ENCODE results near the gene PIGQ. TPM values are rescaled to one million over a fixed set of nuclear protein-coding genes. Genes with fewer than 3 reads are reported as not detected.

PIGQ gene
- total and polyA plus RNA-seq, 9 donors, result 4.3 to 47.7 (median 39.5) TPM

- WGBS, 3 donors, result 92 to 94% (median 92%) methylated on average over 17 of the region's 17 CpGs
- no peak for DNase-seq
- Histone ChIP-seq H3K9me3 (no peaks in the 10 kb centered on the region), H3K27me3 (no peaks in the 10 kb centered on the region), H3K4me3 (no peak overlapping the region), H3K36me3 (no peaks in the 10 kb centered on the region), H3K27ac (no peak overlapping the region), H3K4me1 (ENCODE audit: insufficient read depth) (peaks cover 7% of the 10 kb centered on the region)
- TF ChIP-seq EP300 (IDR thresholded peaks at IDR 0.05) (no peak), POLR2A (IDR thresholded peaks at IDR 0.05) (no peak)
- intact Hi-C loops (cut with DNase I), result no loop called here
Observed at GRCh38 chr16:536746-537145, 33.0 kb upstream of the PIGQ start.

DNA sequence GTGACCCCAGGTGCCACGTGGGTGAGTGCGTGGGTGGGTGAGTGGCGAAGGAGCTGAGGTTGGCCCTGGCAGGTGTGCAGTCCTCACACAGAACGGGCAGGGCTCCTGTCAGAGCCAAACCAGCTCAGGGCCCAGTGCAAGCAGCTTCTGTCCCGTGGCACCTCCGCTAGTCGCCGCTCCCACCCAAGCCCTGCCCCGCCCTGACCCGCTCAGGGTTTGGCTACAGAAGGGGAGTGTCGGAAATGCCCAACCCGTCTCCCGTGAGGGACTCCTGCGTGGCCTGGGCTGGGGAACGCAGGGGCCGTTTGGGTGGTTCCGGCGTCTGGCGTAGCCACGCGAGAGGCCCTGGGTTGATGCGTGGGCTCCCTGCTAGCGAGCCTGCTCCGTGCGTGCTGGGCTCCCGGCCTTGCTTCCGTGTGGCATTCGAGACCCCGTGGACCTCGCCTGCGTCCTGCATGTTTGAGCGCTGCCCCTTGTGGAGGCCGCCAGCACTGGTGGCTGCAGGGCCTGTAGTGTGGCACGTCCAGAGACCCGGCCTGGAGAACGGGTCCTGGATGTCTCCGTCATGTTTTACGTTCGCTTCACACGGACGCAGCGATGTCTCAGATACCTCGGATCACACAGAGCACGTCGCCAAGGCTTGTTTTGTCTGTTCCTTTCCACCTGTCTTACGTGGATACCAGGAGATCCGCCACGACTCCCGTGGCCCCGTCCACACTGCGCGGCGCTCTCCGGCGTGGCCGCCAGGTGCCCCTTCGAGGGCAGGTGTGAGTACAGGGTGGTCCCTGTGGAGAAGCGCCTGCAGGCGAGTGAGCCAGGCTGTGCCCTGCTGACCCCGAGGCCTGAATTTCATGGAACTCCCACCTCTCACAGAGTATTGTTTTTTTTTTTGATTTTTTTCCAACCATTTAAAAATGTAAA, 32.1 kb upstream of the PIGQ start:
- no peak overlapping the region for H3K27ac ChIP-seq

GRCh38 chr16:539901-540530, 29.8 kb upstream of the PIGQ start:
- no peaks in the 10 kb centered on the region for H3K4me1 ChIP-seq (ENCODE audit: insufficient read depth)
- H3K9me3 ChIP-seq, result no peaks in the 10 kb centered on the region
- no peak for DNase-seq
- intact Hi-C loops (cut with DNase I), result loop anchor here in 2 of 4 donors (10.0 kb wide), 1 partner anchor 125 kb away; the partner anchor contains the start of gene RHOT2 (in 2 of the 2)
- H3K27me3 ChIP-seq, result no peaks in the 10 kb centered on the region
- H3K4me3 ChIP-seq, result no peak overlapping the region
- TF ChIP-seq, protein P1, sequence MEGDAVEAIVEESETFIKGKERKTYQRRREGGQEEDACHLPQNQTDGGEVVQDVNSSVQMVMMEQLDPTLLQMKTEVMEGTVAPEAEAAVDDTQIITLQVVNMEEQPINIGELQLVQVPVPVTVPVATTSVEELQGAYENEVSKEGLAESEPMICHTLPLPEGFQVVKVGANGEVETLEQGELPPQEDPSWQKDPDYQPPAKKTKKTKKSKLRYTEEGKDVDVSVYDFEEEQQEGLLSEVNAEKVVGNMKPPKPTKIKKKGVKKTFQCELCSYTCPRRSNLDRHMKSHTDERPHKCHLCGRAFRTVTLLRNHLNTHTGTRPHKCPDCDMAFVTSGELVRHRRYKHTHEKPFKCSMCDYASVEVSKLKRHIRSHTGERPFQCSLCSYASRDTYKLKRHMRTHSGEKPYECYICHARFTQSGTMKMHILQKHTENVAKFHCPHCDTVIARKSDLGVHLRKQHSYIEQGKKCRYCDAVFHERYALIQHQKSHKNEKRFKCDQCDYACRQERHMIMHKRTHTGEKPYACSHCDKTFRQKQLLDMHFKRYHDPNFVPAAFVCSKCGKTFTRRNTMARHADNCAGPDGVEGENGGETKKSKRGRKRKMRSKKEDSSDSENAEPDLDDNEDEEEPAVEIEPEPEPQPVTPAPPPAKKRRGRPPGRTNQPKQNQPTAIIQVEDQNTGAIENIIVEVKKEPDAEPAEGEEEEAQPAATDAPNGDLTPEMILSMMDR (IDR thresholded peaks at IDR 0.05), result no peak
- TF ChIP-seq EP300 (IDR thresholded peaks at IDR 0.05) (no peak), POLR2A (IDR thresholded peaks at IDR 0.05) (no peak)
- no peaks in the 10 kb centered on the region for H3K36me3 ChIP-seq
- H3K27ac ChIP-seq, result no peak overlapping the region
- 81 to 85% (median 83%) methylated on average over 30 to 34 of the region's 34 CpGs for WGBS, 3 donors

More for the DNA sequence above, 32.1 kb upstream of the PIGQ start:
- Histone ChIP-seq H3K27me3 (no peaks in the 10 kb centered on the region), H3K4me1 (ENCODE audit: insufficient read depth) (peaks cover 7% of the 10 kb centered on the region), H3K4me3 (no peak overlapping the region), H3K9me3 (no peaks in the 10 kb centered on the region), H3K36me3 (no peaks in the 10 kb centered on the region)
- no peak for DNase-seq
- intact Hi-C loops (cut with DNase I), result no loop called here
- no peak for TF ChIP-seq POLR2A (IDR thresholded peaks at IDR 0.05)
- 92 to 94% (median 92%) methylated on average over 57 to 60 of the region's 60 CpGs for WGBS, 3 donors

GRCh38 chr16:540645-541340, 29.0 kb upstream of the PIGQ start:
- intact Hi-C loops (cut with DNase I), result loop anchor here in 2 of 4 donors (10.0 kb wide), 1 partner anchor 124 kb away; the partner anchor contains the start of gene RHOT2 (in 2 of the 2)
- 76 to 86% (median 82%) methylated on average over 24 to 29 of the region's 29 CpGs for WGBS, 3 donors
- no peaks in the 10 kb centered on the region for H3K36me3 ChIP-seq

More at GRCh38 chr16:540645-541340, 29.0 kb upstream of the PIGQ start:
- no peaks in the 10 kb centered on the region for H3K27me3 ChIP-seq
- DNase-seq, result no peak
- H3K4me3 ChIP-seq, result no peak overlapping the region
- H3K4me1 ChIP-seq (ENCODE audit: insufficient read depth), result no peaks in the 10 kb centered on the region
- TF ChIP-seq EP300 (IDR thresholded peaks at IDR 0.05), result no peak
- TF ChIP-seq POLR2A (IDR thresholded peaks at IDR 0.05), result no peak
- TF ChIP-seq, protein P1 (IDR thresholded peaks at IDR 0.05), result no peak
- H3K27ac ChIP-seq, result no peak overlapping the region
- H3K9me3 ChIP-seq, result no peaks in the 10 kb centered on the region

All from ovary (tissue), 9 donors.